Measurements from ENCODE around the gene HEXIM1. TPM values are rescaled to one million over a fixed set of nuclear protein-coding genes. Genes with fewer than 3 reads are reported as not detected.

The HEXIM1 gene
- total RNA-seq, 2 donors from 2014 or later, result 16.4 to 31.1 TPM

- peak overlapping the region; percentile 72 to 87 for H3K27ac ChIP-seq
- peaks cover 0 to 66% of the 10 kb centered on the region in 2 donors for H3K4me1 ChIP-seq
- H3K9me3 ChIP-seq, result no peaks in the 10 kb centered on the region
- no peak overlapping the region for H3K4me3 ChIP-seq
- no peaks in the 10 kb centered on the region for H3K27me3 ChIP-seq
- H3K36me3 ChIP-seq, result peaks cover 94% of the 10 kb centered on the region
- TF ChIP-seq CTCF (IDR thresholded peaks at IDR 0.05), result no peak
- DNase-seq (ENCODE audit: low spot score), result no peak
These were observed 44.9 kb upstream of the HEXIM1 start for GRCh38 chr17:45103269-45103795.

- H3K9me3 ChIP-seq, result no peaks in the 10 kb centered on the region
- DNase-seq (ENCODE audit: low spot score), result no peak
- TF ChIP-seq CTCF (IDR thresholded peaks at IDR 0.05), result no peak
- no peak overlapping the region for H3K4me3 ChIP-seq
- H3K27me3 ChIP-seq, result no peaks in the 10 kb centered on the region
- H3K4me1 ChIP-seq, result peaks cover 0 to 64% of the 10 kb centered on the region in 2 donors
- peaks cover 96% of the 10 kb centered on the region for H3K36me3 ChIP-seq
- peak overlapping the region; percentile 72 to 87 for H3K27ac ChIP-seq
These were observed 44.2 kb upstream of the HEXIM1 start for GRCh38 chr17:45104029-45104428.

- Histone ChIP-seq H3K36me3 (peaks cover 94% of the 10 kb centered on the region), H3K27ac (peak overlapping the region; percentile 72 to 87), H3K4me1 (peaks cover 0 to 68% of the 10 kb centered on the region in 2 donors), H3K4me3 (no peak overlapping the region), H3K27me3 (no peaks in the 10 kb centered on the region), H3K9me3 (no peaks in the 10 kb centered on the region)
- TF ChIP-seq CTCF (IDR thresholded peaks at IDR 0.05), result no peak
- no peak for DNase-seq (ENCODE audit: low spot score)
These were observed 43.8 kb upstream of the HEXIM1 start for GRCh38 chr17:45104497-45104896.

GRCh38 chr17:45104907-45105624, 43.2 kb upstream of the HEXIM1 start:
- Histone ChIP-seq H3K27ac (peak overlapping the region; percentile 72 to 87), H3K36me3 (peaks cover 88% of the 10 kb centered on the region), H3K27me3 (no peaks in the 10 kb centered on the region), H3K4me1 (peaks cover 0 to 74% of the 10 kb centered on the region in 2 donors), H3K4me3 (no peak overlapping the region), H3K9me3 (no peaks in the 10 kb centered on the region)
- TF ChIP-seq CTCF (IDR thresholded peaks at IDR 0.05), result no peak
- DNase-seq (ENCODE audit: low spot score), result no peak

- no peaks in the 10 kb centered on the region for H3K27me3 ChIP-seq
- H3K4me3 ChIP-seq, result no peak overlapping the region
- H3K27ac ChIP-seq, result peak overlapping the region in 1 of 2 donors; percentile 86
- no peak for DNase-seq (ENCODE audit: low spot score)
- H3K4me1 ChIP-seq, result peaks cover 0 to 84% of the 10 kb centered on the region in 2 donors
- H3K9me3 ChIP-seq, result no peaks in the 10 kb centered on the region
- TF ChIP-seq CTCF (IDR thresholded peaks at IDR 0.05), result no peak
- peaks cover 80% of the 10 kb centered on the region for H3K36me3 ChIP-seq
These were observed 42.2 kb upstream of the HEXIM1 start for GRCh38 chr17:45106096-45106495.
